Prostate gland (tissue), 2 donors: ENCODE measurements around the gene MARK2. TPM values are rescaled to one million over a fixed set of nuclear protein-coding genes. Genes with fewer than 3 reads are reported as not detected.

Experiments
- DNase-seq: peaks from one replicate; pipeline ENCODE4 v3.0.0-alpha.2; 2019; ENCODE audit warnings: low spot score
- H3K27ac ChIP-seq, 2 donors: fragments of 200-600 bp; sonication (generic); 2 replicates each; pipeline ENCODE4 v1.5.1; 2017 to 2019
- H3K27me3 ChIP-seq: fragments of 200-600 bp; sonication (generic); replicated peaks from 2 replicates; pipeline ENCODE4 v1.5.1; 2019; ENCODE audit not compliant: insufficient read depth
- H3K36me3 ChIP-seq, 2 donors: fragments of 200-600 bp; sonication (generic); 1 replicate in 1 of 2; 2 replicates in 1 of 2; pipeline versions ENCODE4 v1.5.1 to v1.8.1; 2017 to 2019
- H3K4me1 ChIP-seq: fragments of 200-600 bp; sonication (generic); replicated peaks from 2 replicates; pipeline ENCODE4 v1.5.1; 2019
- H3K4me3 ChIP-seq, 2 donors: fragments of 200-600 bp; sonication (generic); 2 replicates each; pipeline ENCODE4 v1.5.1; 2017 to 2019
- H3K9me3 ChIP-seq: fragments of 200-600 bp; sonication (generic); 2 replicates; pipeline ENCODE4 v1.5.1; 2017
- CTCF ChIP-seq, 4 experiments: fragments of 200-600 bp in 2 of 4; fragments of 450-650 bp in 2 of 4; sonication (generic) in 2 of 4; IDR thresholded peaks; 1 replicate in 3 of 4; 2 replicates in 1 of 4; pipeline ENCODE4 v1.5.1; 2016 to 2019; ENCODE audit warnings: antibody characterized with exemption in 4 of 4, mild to moderate bottlenecking in 2 of 4, moderate library complexity in 2 of 4
- POLR2A ChIP-seq: fragments of 450-650 bp; IDR thresholded peaks from one replicate; pipeline ENCODE4 v1.6.1; 2016; ENCODE audit warnings: antibody characterized with exemption, mild to moderate bottlenecking
- POLR2AphosphoS5 ChIP-seq: sonication (generic); formaldehyde crosslinking; IDR thresholded peaks from one replicate; pipeline ENCODE4 v1.6.1; 2017; ENCODE audit warnings: antibody characterized with exemption
- WGBS: methylation state at CpG from one replicate; pipeline ENCODE4 v1.1.5; 2018; 5-methylcytosine and 5-hydroxymethylcytosine counted together
- intact Hi-C: fragments of 100-400 bp; cut with DNase I; formaldehyde crosslinking; loops from one replicate; pipeline ENCODE4 v1.14.2; 2022
- total RNA-seq, 2 donors: library from RNA; depleted of rRNA; stranded (reverse); fragments of >200 nt; gene quantifications; one replicate each; pipeline ENCODE4 v1.1.0, GENCODE V29; 2016

MARK2 gene
- total RNA-seq, 2 donors from 2014 or later = 65.4 to 67.2 TPM

DNA sequence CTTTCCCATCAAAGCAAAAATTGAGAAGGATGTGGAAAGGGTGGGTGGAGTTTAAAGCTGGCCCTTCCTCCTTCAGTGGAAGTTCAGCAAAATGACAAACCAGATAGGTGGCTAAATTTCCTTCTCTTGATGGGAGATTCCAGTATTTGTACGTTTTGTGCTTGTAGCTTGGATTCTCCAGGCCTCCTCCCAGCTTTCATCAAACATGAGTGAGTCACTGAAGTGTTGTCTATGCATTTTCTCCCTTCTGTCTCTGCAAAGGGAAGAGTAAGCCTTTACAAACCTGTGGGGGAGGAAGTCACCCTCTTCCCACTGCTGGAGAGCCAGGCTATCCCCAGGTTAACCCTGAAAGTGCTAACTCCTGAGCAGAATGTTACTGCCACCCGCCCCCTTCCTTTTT lies 6.4 kb downstream of the MARK2 start:
- peaks cover 40% of the 10 kb centered on the region for H3K4me1 ChIP-seq
- H3K27me3 ChIP-seq = no peaks in the 10 kb centered on the region
- no peaks in the 10 kb centered on the region for H3K9me3 ChIP-seq
- peak overlapping the region; percentile 85 to 93 for H3K27ac ChIP-seq
- WGBS = 40% methylated on average over 2 of the region's 2 CpGs
- DNase-seq = no peak
- no peaks in the 10 kb centered on the region for H3K36me3 ChIP-seq
- no peak overlapping the region for H3K4me3 ChIP-seq
- TF ChIP-seq CTCF (IDR thresholded peaks at IDR 0.05) (no peak), POLR2AphosphoS5 (no peak), POLR2A (no peak)
- intact Hi-C loops = no loop called here

DNA sequence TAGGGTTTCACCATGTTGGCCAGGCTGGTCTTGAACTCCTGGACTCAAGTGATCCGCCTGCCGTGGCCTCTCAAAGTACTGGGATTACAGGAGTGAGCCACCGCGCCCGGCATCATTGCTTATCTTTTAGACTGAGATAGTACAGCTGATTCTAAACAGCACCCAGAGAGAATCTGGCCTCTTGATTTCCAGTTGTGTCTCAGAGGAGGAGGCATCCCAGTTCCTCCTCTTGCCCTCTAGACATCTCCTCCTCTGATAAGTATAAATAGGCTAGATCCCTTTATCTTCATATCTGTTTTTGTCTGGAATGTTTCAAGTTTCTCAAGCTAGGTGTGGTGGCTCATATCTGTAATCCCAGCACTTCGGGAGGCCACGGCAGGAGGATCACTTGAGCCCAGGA lies 7.0 kb downstream of the MARK2 start:
- 93% methylated on average over 7 of the region's 7 CpGs for WGBS
- Histone ChIP-seq H3K4me3 (no peak overlapping the region), H3K27ac (peak overlapping the region; percentile 85 to 93), H3K4me1 (peaks cover 40% of the 10 kb centered on the region), H3K9me3 (no peaks in the 10 kb centered on the region), H3K27me3 (no peaks in the 10 kb centered on the region), H3K36me3 (no peaks in the 10 kb centered on the region)
- TF ChIP-seq POLR2A = no peak
- no peak for TF ChIP-seq CTCF (IDR thresholded peaks at IDR 0.05)
- TF ChIP-seq POLR2AphosphoS5 = no peak
- intact Hi-C loops = no loop called here
- no peak for DNase-seq

DNA sequence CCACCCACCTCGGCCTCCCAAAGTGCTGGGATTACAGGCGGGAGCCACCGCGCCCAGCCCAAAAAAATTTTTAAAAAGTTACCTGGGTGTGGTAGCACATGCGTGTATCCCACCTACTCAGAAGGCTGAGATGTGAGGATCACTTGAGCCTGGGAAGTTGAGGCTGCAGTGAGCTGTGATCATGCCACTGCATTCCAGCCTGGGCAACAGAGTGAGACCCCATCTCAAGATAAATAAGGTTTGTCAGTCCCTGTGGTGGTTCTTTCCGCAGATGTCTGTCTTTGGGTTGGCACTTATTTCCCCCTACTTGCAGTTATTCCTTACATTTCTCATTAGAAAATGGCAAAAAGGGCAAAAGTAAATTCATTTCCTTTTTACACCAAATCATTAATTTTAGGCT lies 8.0 kb downstream of the MARK2 start:
- DNase-seq = no peak
- peaks cover 40% of the 10 kb centered on the region for H3K4me1 ChIP-seq
- no peaks in the 10 kb centered on the region for H3K27me3 ChIP-seq
- no peak for TF ChIP-seq POLR2AphosphoS5
- intact Hi-C loops = no loop called here
- H3K36me3 ChIP-seq = no peaks in the 10 kb centered on the region
- WGBS = 78% methylated on average over 6 of the region's 6 CpGs
- H3K4me3 ChIP-seq = no peak overlapping the region
- H3K27ac ChIP-seq = peak overlapping the region; percentile 83 to 93
- H3K9me3 ChIP-seq = no peaks in the 10 kb centered on the region

- 28% methylated on average over 3 of the region's 3 CpGs for WGBS
- Histone ChIP-seq H3K9me3 (no peaks in the 10 kb centered on the region), H3K27ac (peak overlapping the region; percentile 83 to 93), H3K4me1 (peaks cover 40% of the 10 kb centered on the region), H3K36me3 (no peaks in the 10 kb centered on the region), H3K4me3 (no peak overlapping the region), H3K27me3 (no peaks in the 10 kb centered on the region)
- TF ChIP-seq POLR2A (no peak), POLR2AphosphoS5 (peak; percentile 80)
- intact Hi-C loops = no loop called here
- peak; percentile 87 for DNase-seq
These were observed 8.5 kb downstream of the MARK2 start for GRCh38 chr11:63847363-63847762.

DNA sequence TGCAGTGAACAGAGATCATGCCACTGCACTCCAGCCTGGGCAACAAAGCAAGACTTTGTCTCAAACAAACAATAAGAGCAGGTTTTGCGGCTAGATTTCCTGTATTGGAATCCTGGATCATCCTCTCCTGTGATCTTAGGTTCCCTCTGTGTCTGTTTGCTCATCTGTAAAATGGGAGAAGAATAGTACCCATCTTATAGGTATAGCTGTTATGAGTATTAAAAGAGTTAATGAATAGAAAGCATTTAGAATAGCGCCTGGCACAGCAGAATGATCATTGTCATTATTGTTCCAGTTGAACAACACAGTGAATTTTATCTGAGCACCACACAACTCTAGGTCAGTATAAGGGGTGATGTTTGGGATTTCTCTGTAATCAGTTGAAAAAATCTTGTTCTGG lies 10.8 kb downstream of the MARK2 start:
- WGBS = 63% methylated on average over 2 of the region's 2 CpGs
- H3K27ac ChIP-seq = peak overlapping the region; percentile 27 to 93

More for the DNA sequence above, 10.8 kb downstream of the MARK2 start:
- no peak for TF ChIP-seq POLR2AphosphoS5
- TF ChIP-seq POLR2A = no peak
- TF ChIP-seq CTCF (IDR thresholded peaks at IDR 0.05) = no peak
- Histone ChIP-seq H3K27me3 (no peaks in the 10 kb centered on the region), H3K9me3 (no peaks in the 10 kb centered on the region), H3K4me3 (no peak overlapping the region), H3K4me1 (peaks cover 31% of the 10 kb centered on the region), H3K36me3 (no peaks in the 10 kb centered on the region)
- intact Hi-C loops = no loop called here
- no peak for DNase-seq
